ENCODE results near the gene JAK3. TPM values are rescaled to one million over a fixed set of nuclear protein-coding genes. Genes with fewer than 3 reads are reported as not detected.

Gene JAK3
- total and polyA plus RNA-seq, 2 experiments from 2014 or later = 3.0 to 3.2 TPM

DNA sequence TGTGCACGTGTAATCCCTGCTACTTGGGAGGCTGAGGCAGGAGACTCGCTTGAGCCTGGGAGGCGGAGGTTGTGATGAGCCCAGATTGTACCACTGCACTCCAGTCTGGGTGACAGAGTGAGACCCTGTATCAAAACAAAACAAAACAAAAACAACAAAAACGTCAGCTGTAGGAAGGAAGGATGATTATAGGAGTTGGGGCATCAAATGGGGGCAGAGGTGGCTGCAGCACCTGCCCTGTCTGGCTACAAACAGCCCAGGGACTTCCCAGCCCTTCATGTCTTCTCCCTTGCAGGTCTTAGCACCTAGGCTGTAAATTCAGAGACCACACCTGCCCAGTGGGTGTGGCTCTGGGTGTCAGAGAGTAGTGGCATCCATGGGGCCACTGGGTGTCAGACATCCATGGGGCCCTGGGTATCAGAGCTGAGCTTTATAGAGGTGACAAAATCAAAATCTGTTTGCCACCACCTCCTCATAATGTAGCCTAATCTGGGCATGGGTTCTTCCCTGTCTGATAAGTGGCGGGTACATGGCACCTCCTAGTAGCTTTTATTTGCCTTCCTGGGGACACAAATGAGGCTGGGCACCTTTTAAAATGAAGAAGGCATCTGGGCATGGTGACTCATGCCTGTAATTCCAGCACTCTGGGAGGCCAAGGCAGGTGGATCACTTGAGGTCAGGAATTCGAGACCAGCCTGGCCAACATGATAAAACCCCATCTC is 57.6 kb downstream of the JAK3 start:
- no peak overlapping the region for H3K4me2 ChIP-seq
- H3K36me3 ChIP-seq (replicated peaks; ENCODE audit: insufficient read depth, low read depth) = no peaks in the 10 kb centered on the region
- no peak for DNase-seq (ENCODE audit: low spot score)
- 73% methylated on average over 6 of the region's 6 CpGs for WGBS (ENCODE audit: low lambda C conversion rate, missing lambda C conversion rate)
- H3K79me2 ChIP-seq = no peaks in the 10 kb centered on the region
- H2AFZ ChIP-seq = no peak overlapping the region
- no peak overlapping the region for H3K4me3 ChIP-seq
- no peaks in the 10 kb centered on the region for H4K20me1 ChIP-seq (ENCODE audit: insufficient read depth, poor library complexity, severe bottlenecking)
- TF ChIP-seq EZH2 (IDR thresholded peaks at IDR 0.05; ENCODE audit: borderline replicate concordance) (no peak), EZH2phosphoT487 (IDR thresholded peaks at IDR 0.05; ENCODE audit: low read depth, severe bottlenecking, unreplicated experiment) (no peak)
- TF ChIP-seq, protein P1, sequence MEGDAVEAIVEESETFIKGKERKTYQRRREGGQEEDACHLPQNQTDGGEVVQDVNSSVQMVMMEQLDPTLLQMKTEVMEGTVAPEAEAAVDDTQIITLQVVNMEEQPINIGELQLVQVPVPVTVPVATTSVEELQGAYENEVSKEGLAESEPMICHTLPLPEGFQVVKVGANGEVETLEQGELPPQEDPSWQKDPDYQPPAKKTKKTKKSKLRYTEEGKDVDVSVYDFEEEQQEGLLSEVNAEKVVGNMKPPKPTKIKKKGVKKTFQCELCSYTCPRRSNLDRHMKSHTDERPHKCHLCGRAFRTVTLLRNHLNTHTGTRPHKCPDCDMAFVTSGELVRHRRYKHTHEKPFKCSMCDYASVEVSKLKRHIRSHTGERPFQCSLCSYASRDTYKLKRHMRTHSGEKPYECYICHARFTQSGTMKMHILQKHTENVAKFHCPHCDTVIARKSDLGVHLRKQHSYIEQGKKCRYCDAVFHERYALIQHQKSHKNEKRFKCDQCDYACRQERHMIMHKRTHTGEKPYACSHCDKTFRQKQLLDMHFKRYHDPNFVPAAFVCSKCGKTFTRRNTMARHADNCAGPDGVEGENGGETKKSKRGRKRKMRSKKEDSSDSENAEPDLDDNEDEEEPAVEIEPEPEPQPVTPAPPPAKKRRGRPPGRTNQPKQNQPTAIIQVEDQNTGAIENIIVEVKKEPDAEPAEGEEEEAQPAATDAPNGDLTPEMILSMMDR (IDR thresholded peaks at IDR 0.05; ENCODE audit: poor library complexity) = no peak
- no peaks in the 10 kb centered on the region for H3K4me1 ChIP-seq (ENCODE audit: insufficient read depth)
- H3K27me3 ChIP-seq = peaks cover 14% of the 10 kb centered on the region
- H3K9me2 ChIP-seq (replicated peaks; ENCODE audit: insufficient read depth) = no peaks in the 10 kb centered on the region
- H3K9me3 ChIP-seq (ENCODE audit: low read depth) = no peaks in the 10 kb centered on the region
- H3K27ac ChIP-seq = no peak overlapping the region

DNA sequence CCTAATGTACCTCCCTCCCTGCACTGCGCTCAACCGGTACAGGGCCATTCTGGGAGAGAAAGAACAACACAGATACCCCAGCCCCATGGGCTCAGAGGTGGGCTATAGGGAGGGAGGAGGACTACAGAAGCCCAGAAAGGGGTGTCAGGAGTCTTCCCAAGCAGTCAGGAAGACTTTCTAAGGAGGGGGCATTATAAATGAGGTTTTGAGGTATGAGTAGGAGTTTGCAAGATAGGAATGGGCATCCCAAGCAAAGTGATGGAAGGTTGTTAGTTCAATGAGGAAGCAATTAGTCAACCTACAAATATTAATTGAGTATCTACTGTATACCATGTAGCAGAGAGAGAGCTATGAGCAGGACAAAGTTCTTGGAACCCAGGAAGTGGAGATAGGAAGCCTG is 59.1 kb downstream of the JAK3 start:
- Histone ChIP-seq H3K27me3 (peaks cover 1% of the 10 kb centered on the region), H3K9me3 (ENCODE audit: low read depth) (no peaks in the 10 kb centered on the region), H3K4me3 (no peak overlapping the region), H3K4me2 (no peak overlapping the region), H3K9me2 (replicated peaks; ENCODE audit: insufficient read depth) (no peaks in the 10 kb centered on the region), H2AFZ (no peak overlapping the region), H3K4me1 (ENCODE audit: insufficient read depth) (no peaks in the 10 kb centered on the region), H3K27ac (no peak overlapping the region), H3K36me3 (replicated peaks; ENCODE audit: insufficient read depth, low read depth) (no peaks in the 10 kb centered on the region), H3K79me2 (no peaks in the 10 kb centered on the region), H4K20me1 (ENCODE audit: insufficient read depth, poor library complexity, severe bottlenecking) (no peaks in the 10 kb centered on the region)
- 100% methylated on average over 2 of the region's 2 CpGs for WGBS (ENCODE audit: low lambda C conversion rate, missing lambda C conversion rate)
- no peak for TF ChIP-seq EZH2 (IDR thresholded peaks at IDR 0.05; ENCODE audit: borderline replicate concordance)
- TF ChIP-seq EZH2phosphoT487 (IDR thresholded peaks at IDR 0.05; ENCODE audit: low read depth, severe bottlenecking, unreplicated experiment) = no peak
- TF ChIP-seq, protein P1 (IDR thresholded peaks at IDR 0.05; ENCODE audit: poor library complexity) = no peak
- DNase-seq (ENCODE audit: low spot score) = no peak

DNA sequence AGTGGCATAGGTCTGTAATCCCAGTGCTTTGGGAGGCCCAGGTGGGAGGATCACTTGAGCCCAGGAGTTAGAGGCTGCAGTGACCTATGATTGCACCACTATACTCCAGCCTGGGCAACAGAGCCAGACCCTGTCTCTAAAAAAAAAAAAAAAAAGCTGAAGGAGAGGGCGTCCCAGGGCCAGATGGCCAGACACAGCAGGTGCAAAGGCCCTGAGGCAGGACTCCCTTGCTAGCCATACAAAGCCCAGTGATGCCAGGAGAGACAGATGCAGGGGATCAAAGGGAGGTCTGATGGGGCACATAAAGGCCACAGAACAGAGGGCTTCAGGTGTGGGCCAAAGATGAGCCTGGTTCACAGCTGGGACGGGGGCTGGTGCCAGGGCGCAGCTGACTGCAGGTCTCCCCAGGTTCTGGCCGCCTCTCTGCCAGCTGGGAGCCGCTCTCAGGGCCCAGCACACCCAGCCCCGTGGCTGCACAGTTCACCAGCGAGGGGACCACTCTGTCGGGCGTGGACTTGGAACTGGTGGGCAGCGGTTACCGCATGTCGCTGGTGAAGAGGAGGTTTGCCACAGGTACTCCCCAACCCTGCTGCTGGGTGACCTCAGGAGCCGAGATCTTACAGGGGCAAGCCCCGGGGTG is 60.4 kb downstream of the JAK3 start:
- 94% methylated on average over 14 of the region's 14 CpGs for WGBS (ENCODE audit: low lambda C conversion rate, missing lambda C conversion rate)
- DNase-seq (ENCODE audit: low spot score) = no peak
- H3K4me1 ChIP-seq (ENCODE audit: insufficient read depth) = no peaks in the 10 kb centered on the region
- H3K27me3 ChIP-seq = no peaks in the 10 kb centered on the region
- H3K79me2 ChIP-seq = no peaks in the 10 kb centered on the region
- H3K27ac ChIP-seq = no peak overlapping the region
- no peaks in the 10 kb centered on the region for H3K36me3 ChIP-seq (replicated peaks; ENCODE audit: insufficient read depth, low read depth)
- H3K4me2 ChIP-seq = no peak overlapping the region
- H3K4me3 ChIP-seq = no peak overlapping the region
- H3K9me2 ChIP-seq (replicated peaks; ENCODE audit: insufficient read depth) = no peaks in the 10 kb centered on the region
- no peak overlapping the region for H2AFZ ChIP-seq
- no peaks in the 10 kb centered on the region for H4K20me1 ChIP-seq (ENCODE audit: insufficient read depth, poor library complexity, severe bottlenecking)
- TF ChIP-seq EZH2 (IDR thresholded peaks at IDR 0.05; ENCODE audit: borderline replicate concordance) (no peak), EZH2phosphoT487 (IDR thresholded peaks at IDR 0.05; ENCODE audit: low read depth, severe bottlenecking, unreplicated experiment) (no peak)
- TF ChIP-seq, protein P1 (IDR thresholded peaks at IDR 0.05; ENCODE audit: poor library complexity) = no peak
- H3K9me3 ChIP-seq (ENCODE audit: low read depth) = no peaks in the 10 kb centered on the region
